G401 (cell line): ENCODE data around the gene KCNMA1. TPM values are rescaled to one million over a fixed set of nuclear protein-coding genes. Genes with fewer than 3 reads are reported as not detected.

Experiments
- DNase-seq: peaks from one replicate; pipeline ENCODE4 v3.0.0-alpha.2; 2015; ENCODE audit warnings: low spot score
- in situ Hi-C: cut with HindIII; loops from 2 replicates; pipeline ENCODE4 v1.10.0; 2016; ENCODE audit warnings: low sequenced_read_pairs, mixed read lengths
- total RNA-seq: library from RNA; depleted of rRNA; stranded (reverse); fragments of >200 nt; shearing (Covaris generic); gene quantifications from 2 replicates; pipeline ENCODE4 v1.2.3, GENCODE V29; 2014

The KCNMA1 gene
- total RNA-seq, 1 experiment from 2014 or later, result 0.81 TPM

DNA sequence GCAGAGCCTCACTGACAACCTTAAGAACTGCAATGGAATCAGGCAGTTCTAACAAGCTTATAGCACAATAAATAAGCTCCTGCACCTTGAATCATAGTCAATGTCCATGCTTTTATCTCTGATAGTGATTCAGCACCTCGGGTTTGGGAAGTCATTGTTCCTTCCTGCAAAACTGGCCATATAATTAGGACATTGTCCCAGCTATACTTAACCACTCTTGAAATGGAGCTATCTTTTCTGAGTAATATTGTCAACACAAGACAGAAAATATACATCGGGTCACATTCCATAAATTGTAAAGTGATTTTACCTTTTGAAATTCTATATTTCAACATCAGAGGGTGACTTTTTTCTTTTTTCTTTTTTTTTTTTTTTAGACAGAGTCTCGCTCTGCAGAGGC is 682.8 kb downstream of the KCNMA1 start:
- no peak for DNase-seq
- in situ Hi-C loops, result no loop called here

DNA sequence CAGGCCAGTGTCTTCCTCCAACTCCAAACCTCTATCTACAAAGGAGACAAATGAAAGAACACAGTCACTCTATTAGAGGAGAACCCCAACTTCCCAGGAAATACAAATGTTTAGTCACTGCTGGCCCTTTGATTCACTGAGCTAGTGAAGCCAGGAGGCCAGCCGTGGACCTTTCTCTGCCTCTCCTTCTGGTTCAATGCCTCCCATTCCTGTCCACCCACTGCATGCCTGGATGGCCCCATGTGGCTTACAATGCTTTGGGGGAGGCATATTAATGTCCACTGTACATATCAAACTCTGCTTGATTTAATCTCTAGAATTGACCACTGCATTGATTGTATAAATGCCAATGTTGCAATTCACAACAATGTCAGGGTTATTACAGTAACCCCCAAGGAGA is 687.3 kb downstream of the KCNMA1 start:
- DNase-seq, result no peak
- in situ Hi-C loops, result no loop called here

DNA sequence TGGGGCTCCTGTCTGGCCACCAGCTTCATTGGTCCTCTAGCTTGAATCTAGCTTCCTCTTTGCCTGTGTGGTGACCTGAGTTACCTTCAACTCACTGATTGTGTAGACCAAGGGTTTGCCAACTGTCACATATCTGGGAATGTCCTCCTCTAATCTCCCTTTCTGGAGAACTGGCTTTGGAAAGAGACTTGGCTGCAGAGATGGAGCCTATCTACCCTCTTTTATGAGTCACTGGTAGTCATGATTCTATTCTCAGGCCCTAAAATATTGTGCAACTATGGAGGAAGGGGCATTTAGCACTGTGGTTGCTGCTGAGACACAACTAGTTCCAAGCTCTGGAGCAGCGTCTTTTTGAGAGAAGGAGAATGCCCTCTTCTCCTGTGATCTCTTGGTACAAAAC is 691.3 kb downstream of the KCNMA1 start:
- in situ Hi-C loops, result no loop called here

DNA sequence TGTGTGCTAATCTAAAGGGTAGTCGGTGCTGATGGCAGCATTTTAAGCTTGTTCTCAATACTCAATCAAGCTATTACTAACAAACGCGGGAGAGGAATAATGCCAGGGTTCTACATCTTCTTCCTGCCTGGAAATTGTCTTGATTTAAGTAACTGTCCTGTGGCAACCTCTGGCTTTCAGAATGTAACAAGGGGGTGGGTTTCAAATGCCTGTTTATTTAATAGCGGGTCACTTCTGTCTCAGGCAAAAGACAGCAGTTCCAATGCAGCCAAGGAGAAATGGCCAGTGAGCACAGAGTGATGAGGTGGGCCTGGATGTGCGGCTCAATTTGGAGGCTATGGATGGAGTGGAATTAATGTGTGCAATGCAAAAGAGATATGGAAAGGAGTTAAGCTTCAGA is 692.4 kb downstream of the KCNMA1 start:
- DNase-seq, result no peak

More for the DNA sequence above, 691.3 kb downstream of the KCNMA1 start:
- no peak for DNase-seq

DNA sequence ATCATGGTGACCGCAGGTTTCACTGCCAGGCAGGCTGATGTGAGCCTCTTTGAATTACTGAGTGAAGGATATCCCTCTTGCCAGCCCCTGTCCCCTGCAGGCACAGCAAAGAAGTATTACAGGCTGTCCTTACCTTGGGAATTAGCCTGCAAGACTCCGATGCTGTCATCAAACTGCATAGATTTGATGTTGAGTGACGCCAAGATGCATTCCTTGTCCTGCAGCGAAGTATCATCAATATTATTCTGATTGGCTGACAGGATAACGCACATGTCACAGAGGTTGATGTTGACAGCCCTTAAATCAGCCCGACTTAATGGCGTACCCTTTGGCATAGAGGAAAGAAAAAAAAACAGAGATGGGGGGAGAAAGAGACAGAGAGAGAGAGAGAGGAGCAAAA is 693.0 kb downstream of the KCNMA1 start:
- DNase-seq, result no peak
- in situ Hi-C loops, result no loop called here

More for the DNA sequence above, 692.4 kb downstream of the KCNMA1 start:
- in situ Hi-C loops, result no loop called here

DNA sequence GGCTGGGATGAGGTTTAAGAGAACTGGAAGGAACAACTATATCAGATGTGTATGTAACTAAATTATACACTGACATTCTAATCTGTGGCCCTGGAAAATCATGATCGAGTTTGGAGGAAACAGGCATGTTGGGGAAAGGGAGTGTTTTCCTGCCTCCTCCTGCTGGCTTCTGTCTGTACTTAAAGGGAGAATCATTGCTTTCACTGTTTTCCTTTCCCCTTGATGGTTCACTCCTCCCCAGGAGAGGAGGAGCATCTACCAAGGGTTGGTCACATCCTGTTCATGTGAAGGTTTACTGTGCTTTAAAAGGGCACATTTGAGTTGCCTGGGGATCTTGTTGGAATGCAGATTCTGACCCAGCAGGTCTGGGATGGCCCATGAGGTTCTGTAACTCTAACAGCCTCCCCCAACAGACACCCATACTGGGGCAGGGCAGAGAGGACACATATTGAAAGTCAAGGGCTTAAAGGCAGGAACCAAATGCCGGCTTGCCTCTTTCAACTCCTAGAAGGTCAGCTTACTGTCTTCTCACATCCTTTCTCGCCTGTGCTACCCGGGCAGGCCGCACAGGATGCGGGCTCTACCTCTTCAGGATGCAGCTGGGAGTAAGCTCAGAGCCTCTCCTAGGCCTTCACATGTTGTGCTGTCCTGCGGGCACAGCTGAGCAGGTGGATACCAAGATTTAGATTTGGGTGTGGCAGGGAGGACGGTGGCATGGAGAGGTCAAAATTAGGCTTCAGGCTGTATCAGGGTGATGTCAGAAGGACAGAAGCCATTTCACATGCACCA is 694.8 kb downstream of the KCNMA1 start:
- no peak for DNase-seq
- in situ Hi-C loops, result no loop called here

DNA sequence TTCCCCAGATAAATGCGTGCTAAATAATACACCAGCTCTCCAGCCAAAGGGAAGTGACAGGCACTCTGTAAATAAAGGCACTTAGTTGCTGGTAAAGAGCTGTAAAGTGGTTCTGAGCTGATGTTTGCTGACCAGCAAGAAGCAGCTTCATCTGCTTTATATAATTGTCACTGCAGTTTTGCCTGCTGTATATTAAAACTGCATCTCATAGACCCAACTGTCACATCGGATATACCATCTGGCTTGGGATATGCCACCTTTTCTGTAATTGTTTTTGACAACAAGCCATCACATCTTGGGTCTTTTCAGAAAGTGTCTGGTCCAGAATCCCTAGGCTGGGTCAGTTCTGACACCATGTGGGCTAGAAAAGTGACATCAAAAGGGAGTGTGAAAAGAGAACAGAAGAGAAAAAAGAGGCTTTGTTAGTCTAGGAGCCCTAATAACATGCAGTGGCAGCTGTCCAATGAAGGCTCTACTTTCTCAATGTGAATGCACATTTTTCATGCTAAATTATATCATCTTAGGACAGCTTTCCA is 697.6 kb downstream of the KCNMA1 start:
- DNase-seq, result no peak
- in situ Hi-C loops, result no loop called here

DNA sequence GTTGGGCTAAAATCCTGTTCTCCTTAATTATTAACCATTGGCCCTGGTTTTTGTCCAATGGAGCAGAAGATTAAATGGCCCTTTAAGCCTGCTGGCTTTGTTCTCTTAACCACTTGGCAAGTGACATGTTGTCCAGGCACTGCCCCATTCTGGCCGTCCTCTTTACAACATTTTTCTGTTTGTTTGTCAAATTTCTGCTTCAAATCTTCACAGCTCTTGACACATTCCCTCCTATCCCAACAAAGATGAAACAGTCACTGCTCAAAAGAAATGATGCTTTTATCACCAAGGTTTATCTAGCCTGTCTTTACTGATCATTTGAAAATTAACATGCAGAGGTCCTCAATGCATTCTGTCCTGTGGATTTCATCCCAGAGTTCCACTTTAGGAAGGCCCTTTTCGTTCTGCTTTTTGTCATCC is 700.4 kb downstream of the KCNMA1 start:
- in situ Hi-C loops, result no loop called here

DNA sequence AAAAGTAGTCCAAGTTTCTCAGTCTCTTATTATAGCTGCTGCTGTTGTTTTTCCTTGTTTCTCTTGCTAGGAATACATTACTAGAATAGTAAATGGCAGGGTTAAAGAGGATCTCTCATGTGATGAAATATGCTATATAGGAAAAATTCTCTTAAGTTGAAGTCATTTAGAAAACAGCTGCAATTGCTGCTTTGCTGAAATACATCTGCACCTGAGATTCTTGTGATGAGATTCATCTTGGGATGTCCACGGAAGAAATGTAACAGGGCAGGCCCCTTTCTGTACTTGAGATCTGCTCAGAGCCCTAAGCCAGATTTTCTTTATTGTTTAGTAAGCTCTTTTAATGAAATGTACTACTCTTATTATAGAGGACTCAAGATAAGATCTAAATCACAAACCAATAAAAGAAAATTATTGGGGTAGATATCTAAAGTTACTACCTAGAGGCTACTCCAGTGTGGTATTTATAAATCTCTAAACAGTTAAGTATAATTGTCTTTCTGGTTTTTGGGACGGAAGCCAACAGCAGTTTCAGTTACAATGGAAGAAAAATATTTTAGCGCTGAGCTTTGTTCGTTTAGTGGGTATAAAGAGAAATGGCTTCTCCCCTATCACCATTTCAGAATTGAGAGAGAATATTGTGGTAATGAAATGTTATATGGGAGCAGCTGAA is 701.5 kb downstream of the KCNMA1 start:
- in situ Hi-C loops, result no loop called here
- DNase-seq, result no peak

More for the DNA sequence above, 700.4 kb downstream of the KCNMA1 start:
- peak; percentile 20 for DNase-seq

DNA sequence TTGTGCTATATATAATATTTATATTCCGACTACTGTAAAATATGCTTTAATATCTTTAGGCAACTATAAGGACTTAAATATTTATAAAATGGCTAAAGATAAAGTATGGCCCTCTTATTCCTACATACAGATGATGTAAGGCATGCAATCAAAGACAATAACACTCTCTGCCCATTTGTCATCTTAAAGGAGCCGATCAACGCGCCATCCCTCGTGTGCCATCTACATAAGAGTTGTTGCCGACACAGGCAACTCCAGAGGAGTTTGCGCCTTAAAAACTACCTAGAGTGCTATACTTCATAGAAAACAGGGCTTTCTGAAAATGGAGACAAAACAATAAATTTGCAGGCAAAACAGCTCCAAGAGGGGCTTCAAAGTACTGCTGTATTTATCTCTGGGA is 709.0 kb downstream of the KCNMA1 start:
- in situ Hi-C loops, result no loop called here
- DNase-seq, result no peak

DNA sequence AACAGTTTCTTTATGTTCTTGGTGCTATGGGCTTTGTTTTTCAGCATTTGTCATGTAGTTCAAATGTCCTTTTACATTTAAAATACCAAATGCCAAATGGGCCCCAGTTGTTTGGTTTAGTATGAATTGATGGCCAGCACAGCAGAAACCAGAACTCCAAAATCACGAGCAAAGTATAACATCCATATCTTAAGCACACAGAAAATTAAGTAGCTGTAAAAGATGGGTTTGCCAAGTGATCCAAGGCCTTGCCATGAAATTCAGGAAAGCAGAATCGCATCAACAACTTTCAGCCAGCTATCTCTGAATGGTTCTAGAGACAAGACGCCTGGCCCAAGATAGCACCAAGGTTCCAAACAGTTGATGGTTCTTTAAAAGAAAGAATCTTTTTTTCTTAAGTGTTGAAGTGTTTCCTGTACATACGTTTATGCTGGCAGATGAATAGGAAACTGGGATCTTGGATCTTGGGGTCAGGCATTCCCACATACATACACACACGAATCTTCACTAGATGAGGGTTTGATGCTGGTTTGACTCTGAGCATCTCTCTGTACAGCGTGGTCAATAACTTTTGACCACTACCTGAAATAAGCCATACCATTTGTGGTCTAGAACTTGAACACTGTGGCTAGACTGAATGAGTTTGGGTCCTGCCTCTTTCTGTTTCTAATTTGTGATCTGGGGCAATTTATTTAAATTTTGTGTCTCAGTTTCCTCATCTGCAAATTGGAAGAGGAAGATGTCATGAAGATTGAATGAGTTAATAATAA is 711.8 kb downstream of the KCNMA1 start:
- in situ Hi-C loops, result no loop called here
- no peak for DNase-seq

DNA sequence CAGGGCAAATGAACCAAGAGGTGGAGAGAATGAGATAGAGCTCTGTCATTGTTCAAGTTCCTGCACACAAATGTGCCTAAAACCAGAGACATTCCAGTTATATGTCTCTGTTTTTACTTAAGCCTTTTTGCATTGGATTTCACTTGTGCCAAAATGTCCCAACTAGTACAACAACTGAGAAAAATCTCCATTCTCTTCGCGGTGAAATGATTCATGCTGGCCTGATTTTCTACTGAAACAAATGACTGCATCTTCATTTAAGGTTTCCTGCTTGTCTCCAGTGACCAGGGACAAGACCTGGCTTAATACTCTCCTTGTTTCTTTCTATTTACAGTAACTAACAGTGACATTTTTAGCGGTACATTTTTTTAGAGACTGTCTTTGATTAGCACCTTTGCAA is 714.9 kb downstream of the KCNMA1 start:
- in situ Hi-C loops, result no loop called here
- no peak for DNase-seq

DNA sequence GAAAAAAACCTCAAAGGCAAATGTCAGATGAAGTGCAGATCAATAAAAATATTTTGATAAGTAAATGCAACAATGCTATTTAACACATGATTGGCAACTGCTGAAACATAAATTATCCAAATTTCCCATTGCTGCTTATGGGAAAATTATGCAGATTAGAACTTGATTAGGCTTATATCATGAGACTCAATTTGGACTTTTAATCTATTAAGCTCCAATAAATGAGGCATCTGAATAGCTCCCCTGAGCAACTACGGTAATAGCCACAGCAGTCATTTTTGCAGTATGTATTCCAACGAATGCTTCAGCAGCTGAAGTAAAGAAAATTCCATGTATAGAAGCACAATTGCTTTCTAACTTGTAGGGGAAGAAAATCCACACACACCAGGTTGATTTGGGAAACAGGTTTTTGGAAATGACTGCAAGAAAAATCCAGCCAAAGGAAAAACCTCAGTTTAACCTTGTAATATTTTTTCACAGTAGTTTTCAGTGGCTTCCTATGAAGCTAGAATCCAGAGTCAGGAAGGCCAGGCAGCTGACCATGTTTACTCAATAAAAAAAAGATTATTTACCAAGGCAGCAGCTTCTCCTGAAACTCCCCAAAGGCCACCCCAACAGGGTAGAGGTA is 716.1 kb downstream of the KCNMA1 start:
- no peak for DNase-seq
- in situ Hi-C loops, result no loop called here

DNA sequence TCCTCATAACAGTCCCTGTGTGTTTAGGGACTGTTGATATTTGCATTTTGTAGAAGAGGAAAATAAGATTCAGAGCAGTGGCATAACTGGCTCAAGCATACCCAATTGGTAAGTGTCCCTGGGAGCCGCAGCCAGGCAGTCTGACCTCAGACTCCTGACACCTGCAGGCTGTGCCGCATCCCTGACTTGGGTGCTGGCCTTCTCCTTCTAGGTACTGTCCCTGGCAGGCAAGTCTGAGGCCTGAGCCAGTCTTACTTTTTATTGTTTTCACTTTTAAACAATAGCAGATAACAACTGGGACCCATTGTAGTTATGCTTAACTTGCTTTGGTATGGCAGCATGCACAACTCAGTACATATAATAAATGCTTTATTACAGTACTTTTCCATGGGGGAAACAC is 717.0 kb downstream of the KCNMA1 start:
- no peak for DNase-seq
- in situ Hi-C loops, result no loop called here

DNA sequence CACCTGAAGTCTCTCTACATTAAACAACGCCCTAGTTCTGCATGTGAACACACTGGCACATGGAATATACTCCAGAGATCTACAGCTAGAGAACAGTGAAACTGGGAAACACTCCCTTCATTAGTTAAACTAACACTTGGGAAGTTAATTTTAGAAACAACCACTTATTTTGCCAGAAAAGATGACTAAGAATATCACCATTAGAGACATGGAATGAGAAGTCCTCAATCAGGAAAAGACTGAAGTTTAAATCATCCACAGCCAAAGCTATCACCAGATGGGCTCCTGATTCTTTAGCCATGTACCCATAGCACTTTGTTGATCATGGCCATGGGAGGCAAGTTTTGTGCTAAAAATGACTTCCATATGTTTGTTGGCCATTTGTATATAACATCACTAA is 719.5 kb downstream of the KCNMA1 start:
- in situ Hi-C loops, result no loop called here
- no peak for DNase-seq

DNA sequence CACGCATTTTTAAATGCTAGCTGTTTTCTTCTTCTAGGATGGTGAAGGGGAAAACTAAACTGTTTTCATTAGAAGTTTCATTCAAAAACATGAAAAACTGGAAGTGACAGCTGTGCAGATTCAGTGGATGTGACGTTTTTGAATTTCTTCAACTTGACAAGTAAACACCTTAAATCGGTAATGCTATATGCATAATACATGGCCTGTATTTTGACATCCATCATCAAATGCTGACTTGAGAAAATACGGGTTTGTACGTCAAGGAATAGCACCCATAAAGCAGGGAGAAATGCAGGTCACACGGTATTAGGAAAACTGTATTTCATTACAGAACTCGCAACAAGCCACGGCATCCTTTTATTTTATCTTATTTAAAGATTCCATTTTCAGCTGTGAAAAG is 720.5 kb downstream of the KCNMA1 start:
- DNase-seq, result no peak
- in situ Hi-C loops, result no loop called here

DNA sequence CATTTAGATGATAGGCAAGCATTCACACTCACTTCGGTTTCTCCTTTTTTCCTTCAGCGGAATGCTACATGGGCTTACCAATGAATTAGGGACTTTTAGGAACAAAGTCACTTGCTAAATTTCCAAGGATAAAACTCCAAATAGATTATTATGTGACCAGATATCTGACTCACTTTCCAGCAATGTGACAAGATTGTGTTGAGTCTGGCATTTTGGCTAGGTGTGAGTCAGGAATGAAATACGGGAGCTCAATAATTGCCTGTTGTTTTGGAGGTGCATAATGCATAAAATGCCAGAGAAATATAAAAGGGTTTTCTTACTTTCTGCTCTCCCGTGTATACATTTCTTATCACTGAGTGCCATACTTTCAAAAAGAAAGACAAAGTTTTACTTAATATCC is 721.1 kb downstream of the KCNMA1 start:
- in situ Hi-C loops, result no loop called here
- DNase-seq, result no peak

DNA sequence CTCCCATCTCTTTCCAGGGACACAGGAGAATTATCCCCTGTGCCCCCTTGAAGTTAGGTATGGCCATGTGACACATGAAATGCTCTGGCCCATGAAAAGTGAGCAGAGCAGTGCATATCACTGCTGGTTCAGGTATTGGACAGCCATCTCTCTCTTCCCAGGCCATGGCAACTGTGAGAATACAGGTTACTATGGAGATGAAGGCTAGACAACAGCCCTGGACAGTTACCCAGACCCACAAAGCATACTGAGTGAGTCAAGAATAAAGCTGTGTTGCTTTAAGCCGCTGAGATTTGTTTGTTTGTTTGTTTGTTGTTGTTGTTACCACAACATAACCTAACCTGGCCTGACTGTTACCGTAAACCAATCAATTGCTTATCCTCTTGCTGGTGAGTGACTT is 722.3 kb downstream of the KCNMA1 start:
- DNase-seq, result no peak
- in situ Hi-C loops, result no loop called here

DNA sequence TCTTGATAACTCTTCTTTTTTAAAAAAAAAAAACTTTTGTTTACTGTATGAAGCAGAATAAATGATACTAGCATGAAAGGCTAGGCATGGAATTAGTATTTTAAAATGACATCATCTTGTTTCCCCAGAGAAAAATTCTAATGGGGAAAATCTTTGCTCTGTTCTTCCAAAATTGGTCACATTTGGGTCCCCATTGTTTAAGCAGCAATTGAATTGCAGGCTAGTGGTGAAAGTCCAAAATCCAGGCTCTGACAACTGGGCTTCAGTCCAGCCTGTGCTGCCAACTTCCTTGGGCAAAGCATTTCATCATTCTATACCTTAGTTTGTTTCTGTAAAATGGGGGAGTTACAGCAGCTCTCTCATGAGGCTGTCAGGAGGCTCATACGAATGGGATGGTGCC is 726.4 kb downstream of the KCNMA1 start:
- in situ Hi-C loops, result no loop called here
- DNase-seq, result no peak
